Endothelial cell of umbilical vein (primary cell): ENCODE measurements around the gene JAZF1. TPM values are rescaled to one million over a fixed set of nuclear protein-coding genes. Genes with fewer than 3 reads are reported as not detected.

ENCODE experiments used
- BruUV-seq: library from RNA; stranded (reverse); fragments of 400-500 nt; replicated peaks from 2 replicates; lab custom pipeline; 2021; lab: Mats Ljungman, UMichigan
- CTCF ChIA-PET: fragments of 300-600, 350-600 bp; sonication (Branson Sonifier 250); formaldehyde crosslinking; loops from one replicate; lab custom pipeline; 2021; ENCODE audit warnings: antibody characterized with exemption, inconsistent platforms; lab: Charles Lee
- POLR2A ChIA-PET: fragments of 300-600, 350-600 bp; sonication (Branson Sonifier 250); formaldehyde crosslinking; loops from one replicate; lab custom pipeline; 2021; ENCODE audit warnings: antibody characterized with exemption, inconsistent platforms; lab: Charles Lee
- DNase-seq: peaks from one replicate; pipeline ENCODE4 v3.0.0-alpha.2; 2011; ENCODE audit warnings: low read depth, low spot score
- FAIRE-seq: peaks from 2 replicates; lab custom pipeline; 2011; peaks lifted over from hg19 to GRCh38; lab: Jason Lieb, UNC
- H2AFZ ChIP-seq: 2 replicates; pipeline ENCODE4 v1.6.0; 2012; ENCODE audit warnings: low read depth, low read length, control low read depth, inconsistent platforms
- H3K27ac ChIP-seq: 2 replicates; pipeline ENCODE4 v1.5.1; 2011; ENCODE audit warnings: low read depth, mild to moderate bottlenecking, control low read depth, low read length, moderate library complexity; ENCODE audit not compliant: insufficient read depth
- H3K27me3 ChIP-seq, 2 experiments: 2 replicates each; pipeline versions ENCODE4 v1.6.0 to v1.6.1; 2011; ENCODE audit warnings: low read length in 2 of 2, mixed read lengths in 1 of 2; ENCODE audit not compliant: control insufficient read depth in 2 of 2, insufficient read depth in 2 of 2
- H3K36me3 ChIP-seq, 2 experiments: 2 replicates in 1 of 2; 3 replicates in 1 of 2; pipeline ENCODE4 v1.5.1; 2011; ENCODE audit warnings: low read length in 2 of 2, mild to moderate bottlenecking in 1 of 2, moderate library complexity in 1 of 2; ENCODE audit not compliant: control insufficient read depth in 2 of 2, insufficient read depth in 2 of 2; ENCODE audit errors: extremely low read depth in 1 of 2
- H3K4me1 ChIP-seq: 3 replicates; pipeline ENCODE4 v1.5.1; 2011; ENCODE audit warnings: mild to moderate bottlenecking, low read length; ENCODE audit not compliant: control insufficient read depth, insufficient read depth; ENCODE audit errors: extremely low read depth
- H3K4me2 ChIP-seq: 2 replicates; pipeline ENCODE4 v1.6.1; 2011; ENCODE audit warnings: low read length, control low read depth, mixed read lengths; ENCODE audit not compliant: insufficient read depth
- H3K4me3 ChIP-seq, 3 experiments: fragments of 200-600 bp in 1 of 3; sonication (generic), shearing (Covaris generic) in 1 of 3; replicated peaks in 1 of 3; 2 replicates each; pipeline ENCODE4 v1.5.1; 2011 to 2016; ENCODE audit warnings: control low read depth in 3 of 3, low read length in 3 of 3, mild to moderate bottlenecking in 2 of 3, inconsistent platforms in 1 of 3, low read depth in 1 of 3, moderate library complexity in 1 of 3; ENCODE audit not compliant: insufficient read depth in 1 of 3
- H3K79me2 ChIP-seq: 2 replicates; pipeline ENCODE4 v1.6.0; 2012; ENCODE audit warnings: low read length, inconsistent platforms; ENCODE audit not compliant: control insufficient read depth, insufficient read depth
- H3K9ac ChIP-seq: replicated peaks from 2 replicates; pipeline ENCODE3; 2011; ENCODE audit warnings: low read length, control low read depth; ENCODE audit not compliant: insufficient read depth; ENCODE audit errors: extremely low read depth
- H3K9me1 ChIP-seq: replicated peaks from 3 replicates; pipeline ENCODE4 v1.6.0; 2011; ENCODE audit warnings: mild to moderate bottlenecking, low read length; ENCODE audit not compliant: control insufficient read depth, insufficient read depth; ENCODE audit errors: extremely low read depth
- H3K9me3 ChIP-seq: replicated peaks from 2 replicates; pipeline ENCODE4 v1.5.1; 2012; ENCODE audit warnings: low read length, inconsistent platforms; ENCODE audit not compliant: control insufficient read depth, insufficient read depth
- H4K20me1 ChIP-seq: replicated peaks from 2 replicates; pipeline ENCODE3; 2011; ENCODE audit warnings: mild to moderate bottlenecking, low read length; ENCODE audit not compliant: control insufficient read depth, insufficient read depth; ENCODE audit errors: extremely low read depth
- CTCF ChIP-seq, 2 donors: IDR thresholded peaks; 1 replicate in 1 of 2; 2 replicates in 1 of 2; pipeline ENCODE4 v1.5.1; 2011; ENCODE audit warnings: low read length in 2 of 2, mild to moderate bottlenecking in 2 of 2, moderate library complexity in 2 of 2, control low read depth in 1 of 2, inconsistent platforms in 1 of 2, low read depth in 1 of 2; ENCODE audit not compliant: insufficient read depth in 1 of 2; ENCODE audit errors: extremely low read depth in 1 of 2
- EZH2 ChIP-seq: IDR thresholded peaks from 2 replicates; pipeline ENCODE4 v1.6.1; 2012; ENCODE audit warnings: borderline replicate concordance, low read depth, mild to moderate bottlenecking, moderate library complexity, low read length, inconsistent platforms; ENCODE audit not compliant: severe bottlenecking
- FOS ChIP-seq: IDR thresholded peaks from 2 replicates; pipeline ENCODE4 v1.6.1; 2011; ENCODE audit warnings: mild to moderate bottlenecking, low read length, moderate library complexity, borderline replicate concordance; ENCODE audit not compliant: insufficient read depth
- GATA2 ChIP-seq: IDR thresholded peaks from 2 replicates; pipeline ENCODE4 v1.7.0; 2011; ENCODE audit warnings: low read depth, mild to moderate bottlenecking, moderate library complexity, mixed read lengths, low read length; ENCODE audit not compliant: insufficient read length, insufficient read depth
- JUN ChIP-seq: IDR thresholded peaks from 2 replicates; pipeline ENCODE4 v1.6.1; 2011; ENCODE audit warnings: borderline replicate concordance, low read depth; ENCODE audit not compliant: insufficient read length, insufficient read depth
- MYC ChIP-seq: IDR thresholded peaks from one replicate; pipeline ENCODE4 v1.6.1; 2011; ENCODE audit warnings: mild to moderate bottlenecking, low read depth, low read length
- POLR2A ChIP-seq: IDR thresholded peaks from 2 replicates; pipeline ENCODE4 v1.6.1; 2012; ENCODE audit warnings: low read depth, mild to moderate bottlenecking, control low read depth, low read length
- POLR2AphosphoS5 ChIP-seq: IDR thresholded peaks from 2 replicates; pipeline ENCODE4 v1.6.1; 2012; ENCODE audit warnings: low read depth, mild to moderate bottlenecking, control low read depth, low read length, moderate library complexity; ENCODE audit not compliant: insufficient read depth
- dilution Hi-C: fragments of 300-500 bp; cut with MboI; formaldehyde crosslinking; loops from one replicate; pipeline ENCODE4 v1.15.0; 2019; ENCODE audit warnings: low sequenced_read_pairs; ENCODE audit not compliant: extremely low pct_ligation_motif_present
- intact Hi-C: fragments of 100-400 bp; cut with micrococcal nuclease; formaldehyde crosslinking; loops from one replicate; pipeline ENCODE4 v1.10.0; 2022
- polyA plus RNA-seq, 4 experiments: library from polyadenylated mRNA; depleted of rRNA in 3 of 4; stranded (reverse) in 3 of 4; unstranded in 1 of 4; fragments of >200 nt; gene quantifications; 2 replicates each; pipeline versions ENCODE4 v1.2.1 to v1.2.3, GENCODE V29; 2011 to 2012; ENCODE audit warnings: missing spikeins in 1 of 4
- total RNA-seq: library from RNA; stranded (reverse); gene quantifications from 2 replicates; pipeline ENCODE4 v1.2.3, GENCODE V29; 2021
- TF ChIP-seq, protein P1 (sequence below): IDR thresholded peaks from 2 replicates; pipeline ENCODE4 v1.6.1; 2011; ENCODE audit not compliant: insufficient read depth, insufficient read length

JAZF1 gene
- total and polyA plus RNA-seq, 2 donors (not counting 3 experiments of a cell fraction or from before 2014, with no cell fraction given), result 2.5 to 16.9 TPM

GRCh38 chr7:28041508-28042314 lies 138.9 kb downstream of the JAZF1 start:
- BruUV-seq, result no TSS peak
- FAIRE-seq, result no peak

More at GRCh38 chr7:28041508-28042314, 138.9 kb downstream of the JAZF1 start:
- intact Hi-C loops (no loop called here), dilution Hi-C loops (no loop called here)
- Histone ChIP-seq H3K27ac (no peak overlapping the region), H3K36me3 (no peaks in the 10 kb centered on the region), H4K20me1 (no peaks in the 10 kb centered on the region), H3K9me3 (no peaks in the 10 kb centered on the region), H3K9ac (no peak overlapping the region), H3K79me2 (no peaks in the 10 kb centered on the region), H3K4me3 (no peak overlapping the region), H3K4me1 (peaks cover 18% of the 10 kb centered on the region), H3K9me1 (no peaks in the 10 kb centered on the region), H2AFZ (no peak overlapping the region), H3K4me2 (no peak overlapping the region), H3K27me3 (no peaks in the 10 kb centered on the region)
- no peak for DNase-seq
- TF ChIP-seq JUN, result no peak
- no peak for TF ChIP-seq POLR2AphosphoS5
- TF ChIP-seq FOS, result no peak
- no peak for TF ChIP-seq POLR2A
- no peak for TF ChIP-seq CTCF (IDR thresholded peaks at IDR 0.05; ENCODE audit: extremely low read depth in 1 of 2, insufficient read depth in 1 of 2, low read depth in 1 of 2, low read length in 2 of 2)
- no peak for TF ChIP-seq EZH2
- TF ChIP-seq, protein P1, sequence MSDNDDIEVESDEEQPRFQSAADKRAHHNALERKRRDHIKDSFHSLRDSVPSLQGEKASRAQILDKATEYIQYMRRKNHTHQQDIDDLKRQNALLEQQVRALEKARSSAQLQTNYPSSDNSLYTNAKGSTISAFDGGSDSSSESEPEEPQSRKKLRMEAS, result no peak
- TF ChIP-seq MYC, result no peak
- no peak for TF ChIP-seq GATA2
- POLR2A ChIA-PET, result no interaction called here
- CTCF ChIA-PET, result no interaction called here
